ENCODE measurements around the gene ADAMTS1. TPM values are rescaled to one million over a fixed set of nuclear protein-coding genes. Genes with fewer than 3 reads are reported as not detected.

ADAMTS1 gene
- total RNA-seq, 1 donor from 2014 or later = 1.7 TPM

DNA sequence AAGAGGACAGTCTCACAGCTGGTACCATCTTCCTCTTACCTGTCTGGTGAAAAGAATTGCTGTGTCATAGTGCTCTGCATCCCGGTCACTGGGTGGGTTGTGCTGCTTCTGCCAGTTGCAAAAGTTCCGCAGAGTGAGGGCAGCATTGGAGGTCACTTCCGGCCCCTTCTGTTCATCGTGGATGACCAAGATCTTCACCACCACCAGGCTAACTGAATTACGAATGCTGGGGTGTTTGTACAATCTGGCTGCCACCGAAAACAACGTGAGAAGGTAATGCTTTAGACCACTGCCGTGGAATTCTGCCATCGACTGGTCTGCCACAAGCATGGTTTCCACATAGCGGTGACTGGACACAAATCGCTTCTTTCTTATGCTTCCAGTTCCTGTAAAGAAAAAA, 2.9 kb downstream of the ADAMTS1 start:
- Mint-ChIP-seq H3K4me3 (peak overlapping the region; percentile 84), H3K4me1 (ENCODE audit: low read depth) (peaks cover 52% of the 10 kb centered on the region), H3K27ac (no peak overlapping the region), H3K9me3 (no peaks in the 10 kb centered on the region), H3K36me3 (ENCODE audit: low read depth) (peaks cover 19% of the 10 kb centered on the region), H3K27me3 (ENCODE audit: insufficient read depth) (peaks cover 47% of the 10 kb centered on the region)
- intact Hi-C loops (cut with micrococcal nuclease) = loop anchor here (5.0 kb wide), 1 partner anchor 75 kb away; no protein-coding TSS in a partner anchor
- no peak for DNase-seq (ENCODE audit: low spot score)

DNA sequence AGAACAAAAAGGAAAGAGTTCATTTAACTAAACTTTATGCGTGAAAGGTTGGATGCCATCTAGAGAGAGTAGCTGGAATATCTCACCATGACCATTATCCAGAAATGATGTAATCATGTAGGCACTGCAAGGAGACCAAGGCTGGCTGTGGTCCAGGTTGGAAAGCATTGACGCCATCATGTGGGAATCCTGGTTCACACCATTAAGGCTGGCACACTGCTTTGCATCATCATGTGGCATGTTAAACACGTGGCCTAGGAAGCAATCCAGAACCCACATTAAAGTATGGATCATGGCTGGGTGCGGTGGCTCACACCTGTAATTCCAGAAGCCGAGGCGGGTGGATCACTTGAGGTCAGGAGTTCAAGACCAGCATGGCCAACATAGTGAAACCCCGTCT, 4.3 kb downstream of the ADAMTS1 start:
- no peak for DNase-seq (ENCODE audit: low spot score)
- Mint-ChIP-seq H3K27ac (no peak overlapping the region), H3K9me3 (no peaks in the 10 kb centered on the region), H3K4me3 (peak overlapping the region; percentile 8), H3K36me3 (ENCODE audit: low read depth) (peaks cover 20% of the 10 kb centered on the region), H3K4me1 (ENCODE audit: low read depth) (peaks cover 40% of the 10 kb centered on the region), H3K27me3 (ENCODE audit: insufficient read depth) (peaks cover 36% of the 10 kb centered on the region)
- intact Hi-C loops (cut with micrococcal nuclease) = loop anchor here (5.0 kb wide), 1 partner anchor 74 kb away; no protein-coding TSS in a partner anchor

DNA sequence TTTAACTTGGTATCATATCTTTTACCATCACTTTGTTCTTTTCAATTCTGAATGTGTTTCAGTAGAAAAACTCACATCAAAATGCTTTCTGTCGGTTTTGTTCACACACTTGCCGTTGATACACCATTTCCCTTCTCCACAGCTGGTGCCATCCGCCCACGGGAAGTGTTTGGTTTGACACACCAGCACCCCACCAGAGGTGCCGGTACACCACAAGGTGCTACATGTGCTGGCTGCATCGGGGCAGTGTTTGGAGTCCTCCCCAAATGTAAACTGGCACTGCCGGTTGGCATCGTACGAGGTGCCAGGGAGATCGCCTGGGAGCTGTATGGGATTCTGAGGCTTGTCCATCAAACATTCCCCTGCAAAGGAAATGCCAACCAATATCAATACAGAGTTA, 5.0 kb downstream of the ADAMTS1 start:
- Mint-ChIP-seq H3K9me3 (no peaks in the 10 kb centered on the region), H3K4me3 (peak overlapping the region; percentile 47), H3K27me3 (ENCODE audit: insufficient read depth) (peaks cover 31% of the 10 kb centered on the region), H3K4me1 (ENCODE audit: low read depth) (peaks cover 42% of the 10 kb centered on the region), H3K36me3 (ENCODE audit: low read depth) (peaks cover 20% of the 10 kb centered on the region), H3K27ac (peak overlapping the region; percentile 36)
- DNase-seq (ENCODE audit: low spot score) = no peak
- intact Hi-C loops (cut with micrococcal nuclease) = loop anchor here (5.0 kb wide), 1 partner anchor 73 kb away; no protein-coding TSS in a partner anchor

DNA sequence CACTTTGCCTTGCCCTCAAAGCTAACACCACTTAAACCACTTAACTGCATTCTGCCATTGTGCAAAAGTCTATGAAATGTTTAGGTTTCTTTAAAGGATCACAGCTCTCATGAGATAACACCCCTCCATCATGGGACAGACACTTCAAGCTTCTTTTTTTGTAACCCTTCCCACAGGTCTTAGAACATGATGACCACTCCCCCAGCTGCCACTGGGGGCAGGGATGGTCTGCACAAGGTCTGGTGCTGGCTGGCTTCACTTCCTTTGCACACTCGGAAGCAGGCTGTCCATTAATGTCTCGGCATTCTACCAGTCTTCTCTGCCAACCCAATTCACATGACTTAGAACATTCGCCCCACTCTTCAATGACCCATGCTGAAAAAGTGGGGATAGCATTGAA, 7.7 kb downstream of the ADAMTS1 start:
- Mint-ChIP-seq H3K27me3 (ENCODE audit: insufficient read depth) (peaks cover 17% of the 10 kb centered on the region), H3K4me3 (no peak overlapping the region), H3K36me3 (ENCODE audit: low read depth) (peaks cover 18% of the 10 kb centered on the region), H3K27ac (no peak overlapping the region), H3K4me1 (ENCODE audit: low read depth) (peaks cover 51% of the 10 kb centered on the region), H3K9me3 (no peaks in the 10 kb centered on the region)
- DNase-seq (ENCODE audit: low spot score) = no peak
- intact Hi-C loops (cut with micrococcal nuclease) = no loop called here

DNA sequence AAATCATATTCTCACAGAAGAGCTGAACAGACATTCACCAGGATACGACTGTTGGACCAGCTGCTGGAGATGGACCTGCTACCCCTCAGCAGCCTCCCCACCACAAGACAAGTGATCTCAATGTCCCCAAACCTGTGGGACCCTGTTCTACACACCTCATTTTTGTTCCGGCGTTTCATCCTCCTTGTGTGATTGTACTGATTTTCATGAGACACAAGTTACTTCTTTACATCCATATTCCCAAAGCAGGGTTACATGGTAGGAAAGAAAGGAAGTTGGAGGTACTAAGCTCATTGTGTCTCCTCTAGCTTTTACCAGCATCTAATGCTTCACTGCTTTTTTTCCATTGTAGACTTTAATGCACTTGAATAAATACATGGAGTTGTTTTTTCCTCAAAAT, 8.7 kb downstream of the ADAMTS1 start:
- H3K9me3 Mint-ChIP-seq = no peaks in the 10 kb centered on the region
- H3K27me3 Mint-ChIP-seq (ENCODE audit: insufficient read depth) = peaks cover 10% of the 10 kb centered on the region
- no peak for DNase-seq (ENCODE audit: low spot score)
- H3K36me3 Mint-ChIP-seq (ENCODE audit: low read depth) = peaks cover 17% of the 10 kb centered on the region
- H3K4me1 Mint-ChIP-seq (ENCODE audit: low read depth) = peaks cover 60% of the 10 kb centered on the region
- intact Hi-C loops (cut with micrococcal nuclease) = no loop called here
- no peak overlapping the region for H3K4me3 Mint-ChIP-seq
- no peak overlapping the region for H3K27ac Mint-ChIP-seq

DNA sequence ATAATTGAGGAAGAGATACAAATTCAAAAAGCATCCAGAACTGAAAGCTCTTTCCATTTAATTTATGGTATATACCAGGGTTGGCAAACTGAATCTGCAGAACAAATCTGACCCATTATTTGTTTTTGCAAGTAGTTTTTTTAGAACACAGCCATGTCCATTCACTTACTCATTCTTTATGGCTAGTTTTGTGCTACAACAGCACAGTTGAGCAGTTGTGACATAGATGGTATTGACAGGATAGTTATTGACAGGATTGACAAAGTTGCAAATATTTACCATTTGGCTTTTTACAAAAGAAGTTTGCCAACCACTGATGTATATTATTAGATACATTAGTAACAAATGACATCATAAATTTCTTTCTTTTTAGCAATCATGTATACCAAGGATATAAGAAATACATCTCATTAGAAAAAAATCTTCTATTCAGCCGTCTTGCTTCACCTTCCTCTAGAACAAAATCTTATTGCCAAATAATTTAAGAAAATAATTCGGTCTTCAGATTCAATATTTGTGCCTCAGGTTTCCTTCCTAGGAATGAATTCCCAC, 9.4 kb downstream of the ADAMTS1 start:
- peaks cover 62% of the 10 kb centered on the region for H3K4me1 Mint-ChIP-seq (ENCODE audit: low read depth)
- H3K36me3 Mint-ChIP-seq (ENCODE audit: low read depth) = peaks cover 17% of the 10 kb centered on the region
- H3K27me3 Mint-ChIP-seq (ENCODE audit: insufficient read depth) = peaks cover 10% of the 10 kb centered on the region
- H3K4me3 Mint-ChIP-seq = no peak overlapping the region
- DNase-seq (ENCODE audit: low spot score) = no peak
- H3K9me3 Mint-ChIP-seq = no peaks in the 10 kb centered on the region
- intact Hi-C loops (cut with micrococcal nuclease) = no loop called here
- no peak overlapping the region for H3K27ac Mint-ChIP-seq

DNA sequence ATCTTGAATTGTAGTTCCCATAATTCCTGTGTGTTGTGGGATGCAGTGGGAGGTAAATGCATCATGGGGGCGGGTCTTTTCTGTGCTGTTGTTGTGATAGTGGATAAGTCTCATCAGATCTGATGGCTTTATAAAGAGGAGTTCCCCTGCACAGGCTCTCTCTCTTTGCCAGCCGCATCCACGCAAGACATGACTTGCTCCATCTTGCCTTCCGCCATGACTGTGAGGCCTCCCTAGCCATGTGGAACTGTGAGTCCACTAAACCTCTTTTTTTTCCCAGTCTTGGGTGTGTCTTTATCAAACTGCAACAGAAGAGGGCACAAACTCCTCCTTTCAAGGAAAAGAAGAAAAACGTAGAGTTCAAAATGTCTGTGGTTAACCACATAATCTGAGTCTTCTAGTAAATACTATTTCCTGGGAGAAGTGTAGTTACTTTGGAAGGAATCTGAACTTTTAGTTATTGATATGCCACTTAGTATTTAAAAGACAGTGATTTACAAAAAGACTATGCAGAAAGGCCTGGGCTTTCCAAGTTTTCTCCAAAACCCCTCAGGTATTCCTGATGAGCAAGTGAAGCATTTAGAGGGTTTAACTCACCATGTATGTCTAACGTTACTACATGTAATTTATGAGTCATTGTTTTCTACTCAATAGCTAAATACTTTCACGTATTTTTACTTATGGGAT, 10.0 kb downstream of the ADAMTS1 start:
- no peaks in the 10 kb centered on the region for H3K9me3 Mint-ChIP-seq
- intact Hi-C loops (cut with micrococcal nuclease) = no loop called here
- peaks cover 56% of the 10 kb centered on the region for H3K4me1 Mint-ChIP-seq (ENCODE audit: low read depth)
- peak overlapping the region; percentile 20 for H3K4me3 Mint-ChIP-seq
- DNase-seq (ENCODE audit: low spot score) = no peak
- H3K27ac Mint-ChIP-seq = no peak overlapping the region
- peaks cover 13% of the 10 kb centered on the region for H3K27me3 Mint-ChIP-seq (ENCODE audit: insufficient read depth)
- peaks cover 12% of the 10 kb centered on the region for H3K36me3 Mint-ChIP-seq (ENCODE audit: low read depth)

DNA sequence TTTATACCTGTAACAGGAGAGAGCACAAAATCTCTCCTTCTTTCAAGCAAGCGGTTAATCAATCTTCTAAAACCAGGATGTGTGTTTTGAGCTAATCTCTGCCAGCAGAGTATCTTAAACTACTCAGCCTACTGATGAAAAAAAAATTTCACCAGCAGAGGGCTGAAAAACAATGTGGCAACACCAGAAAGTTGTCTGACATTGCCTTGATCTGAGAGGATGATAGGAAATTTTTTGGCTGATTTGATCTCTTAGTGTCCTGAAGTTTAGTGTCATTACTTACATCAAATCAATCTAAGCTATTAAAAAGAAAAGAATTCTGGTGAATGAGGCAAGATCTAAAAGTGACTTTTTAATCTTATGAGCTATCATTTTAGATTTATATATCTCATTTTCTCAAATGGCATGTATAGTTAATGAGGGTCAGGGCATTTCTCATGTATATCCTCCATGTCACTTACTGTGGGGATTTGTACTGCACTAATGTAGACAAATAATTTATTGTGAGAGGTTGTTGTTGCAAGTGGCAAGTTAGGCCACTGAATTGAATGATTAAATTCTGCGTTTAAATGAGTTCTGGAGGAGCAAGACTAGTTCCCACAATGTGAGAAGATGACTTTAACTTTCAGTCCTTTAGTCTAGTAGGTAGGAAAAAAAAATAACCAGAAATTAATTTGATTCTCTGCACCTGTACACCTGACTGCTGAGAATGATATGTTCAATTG, 10.9 kb downstream of the ADAMTS1 start:
- H3K27ac Mint-ChIP-seq = peak overlapping the region; percentile 31

DNA sequence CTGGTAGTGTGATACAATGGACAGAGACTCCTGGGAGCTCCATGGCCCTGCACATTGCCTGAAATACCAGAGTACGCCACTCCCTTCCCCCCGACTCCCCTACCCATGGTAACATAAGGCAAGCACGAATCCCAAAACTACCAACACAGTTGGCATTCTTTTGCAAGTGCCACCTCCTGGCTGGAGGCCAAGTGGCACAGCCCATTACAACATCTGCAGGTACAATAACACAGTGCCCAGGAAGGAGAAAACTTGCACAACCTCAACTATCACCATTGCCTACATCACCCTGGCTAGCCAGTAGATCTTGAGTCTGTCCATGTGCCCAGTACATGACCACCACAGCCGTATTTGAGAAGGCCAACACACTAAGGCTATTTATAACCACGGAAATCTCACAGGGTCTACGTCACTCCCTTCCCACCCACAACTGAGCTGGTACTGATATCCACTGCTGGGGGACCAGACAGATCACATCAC, 11.7 kb downstream of the ADAMTS1 start:
- Mint-ChIP-seq H3K4me1 (ENCODE audit: low read depth) (peaks cover 48% of the 10 kb centered on the region), H3K27ac (no peak overlapping the region), H3K27me3 (ENCODE audit: insufficient read depth) (peaks cover 6% of the 10 kb centered on the region), H3K36me3 (ENCODE audit: low read depth) (peaks cover 5% of the 10 kb centered on the region), H3K9me3 (no peaks in the 10 kb centered on the region), H3K4me3 (no peak overlapping the region)
- intact Hi-C loops (cut with micrococcal nuclease) = no loop called here
- DNase-seq (ENCODE audit: low spot score) = no peak

More for the DNA sequence above, 10.9 kb downstream of the ADAMTS1 start:
- no peak overlapping the region for H3K4me3 Mint-ChIP-seq
- intact Hi-C loops (cut with micrococcal nuclease) = no loop called here
- no peaks in the 10 kb centered on the region for H3K9me3 Mint-ChIP-seq
- H3K27me3 Mint-ChIP-seq (ENCODE audit: insufficient read depth) = peaks cover 13% of the 10 kb centered on the region
- peaks cover 48% of the 10 kb centered on the region for H3K4me1 Mint-ChIP-seq (ENCODE audit: low read depth)
- no peak for DNase-seq (ENCODE audit: low spot score)
- peaks cover 6% of the 10 kb centered on the region for H3K36me3 Mint-ChIP-seq (ENCODE audit: low read depth)

DNA sequence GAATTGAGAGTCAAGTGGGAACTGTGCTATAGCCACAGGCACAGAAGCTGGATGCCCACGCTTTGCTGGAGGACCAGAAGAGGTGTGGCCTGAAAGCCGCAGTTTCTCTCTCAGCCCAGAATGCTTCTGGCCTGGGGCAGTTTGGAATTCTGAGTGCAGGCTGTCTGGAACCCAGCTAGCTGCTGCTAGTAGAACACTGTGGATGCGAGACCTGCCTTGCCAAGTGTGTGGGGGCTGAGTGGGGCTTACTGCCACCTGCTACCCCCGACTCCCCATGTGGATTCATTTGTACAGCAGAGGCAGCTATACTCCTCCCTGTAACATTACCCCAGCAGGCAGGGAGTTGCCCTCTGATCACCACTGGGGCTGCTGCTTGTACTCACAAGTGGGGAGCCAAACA, 12.2 kb downstream of the ADAMTS1 start:
- no peak for DNase-seq (ENCODE audit: low spot score)
- Mint-ChIP-seq H3K27me3 (ENCODE audit: insufficient read depth) (peaks cover 6% of the 10 kb centered on the region), H3K36me3 (ENCODE audit: low read depth) (peaks cover 3% of the 10 kb centered on the region), H3K4me3 (no peak overlapping the region), H3K9me3 (no peaks in the 10 kb centered on the region), H3K27ac (no peak overlapping the region), H3K4me1 (ENCODE audit: low read depth) (peaks cover 48% of the 10 kb centered on the region)
- intact Hi-C loops (cut with micrococcal nuclease) = no loop called here

DNA sequence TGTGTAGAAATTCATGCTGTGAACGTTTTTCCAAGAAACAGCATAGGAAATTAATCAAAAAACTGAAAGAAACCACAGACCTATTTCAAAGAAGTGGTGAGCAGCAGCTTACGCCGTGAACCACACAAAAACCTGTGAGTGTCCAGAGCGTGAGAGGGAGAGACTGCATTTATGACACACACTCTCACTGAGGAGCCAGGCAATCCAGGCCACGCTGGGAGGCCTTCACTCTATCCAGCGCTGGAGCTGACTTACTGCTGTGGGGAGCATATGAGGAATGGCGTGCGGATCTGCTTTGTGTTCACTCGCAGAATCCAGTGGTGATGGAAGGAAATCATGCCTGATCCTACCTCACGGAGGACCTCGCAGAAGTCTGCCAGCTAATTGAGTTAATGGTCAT, 12.7 kb downstream of the ADAMTS1 start:
- H3K27me3 Mint-ChIP-seq (ENCODE audit: insufficient read depth) = peaks cover 6% of the 10 kb centered on the region
- peak overlapping the region; percentile 47 for H3K27ac Mint-ChIP-seq
- no peak for DNase-seq (ENCODE audit: low spot score)
- intact Hi-C loops (cut with micrococcal nuclease) = no loop called here
- peaks cover 3% of the 10 kb centered on the region for H3K36me3 Mint-ChIP-seq (ENCODE audit: low read depth)
- H3K9me3 Mint-ChIP-seq = no peaks in the 10 kb centered on the region
- H3K4me1 Mint-ChIP-seq (ENCODE audit: low read depth) = peaks cover 47% of the 10 kb centered on the region
- H3K4me3 Mint-ChIP-seq = no peak overlapping the region

DNA sequence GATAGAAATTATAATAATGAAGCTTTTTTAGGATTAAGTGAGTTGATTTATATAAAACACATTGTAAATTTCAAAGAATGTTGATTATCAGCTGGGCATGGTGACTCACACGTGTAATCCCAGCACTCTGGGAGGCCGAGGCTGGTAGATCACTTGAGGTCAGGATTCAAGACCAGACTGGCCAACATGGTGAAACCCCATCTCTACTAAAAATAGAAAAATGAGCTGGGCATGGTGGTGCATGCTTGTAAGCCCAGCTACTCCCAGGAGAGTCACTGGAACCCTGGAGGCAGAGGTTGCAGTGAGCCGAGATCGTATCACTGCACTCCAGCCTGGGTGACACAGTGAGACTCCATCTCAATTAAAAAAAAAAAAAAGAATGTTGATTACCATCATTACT, 18.4 kb downstream of the ADAMTS1 start:
- Mint-ChIP-seq H3K4me1 (ENCODE audit: low read depth) (peaks cover 6% of the 10 kb centered on the region), H3K9me3 (peaks cover 13% of the 10 kb centered on the region), H3K4me3 (no peak overlapping the region), H3K27me3 (ENCODE audit: insufficient read depth) (peaks cover 2% of the 10 kb centered on the region), H3K36me3 (ENCODE audit: low read depth) (peaks cover 5% of the 10 kb centered on the region), H3K27ac (no peak overlapping the region)
- no peak for DNase-seq (ENCODE audit: low spot score)
- intact Hi-C loops (cut with micrococcal nuclease) = no loop called here

DNA sequence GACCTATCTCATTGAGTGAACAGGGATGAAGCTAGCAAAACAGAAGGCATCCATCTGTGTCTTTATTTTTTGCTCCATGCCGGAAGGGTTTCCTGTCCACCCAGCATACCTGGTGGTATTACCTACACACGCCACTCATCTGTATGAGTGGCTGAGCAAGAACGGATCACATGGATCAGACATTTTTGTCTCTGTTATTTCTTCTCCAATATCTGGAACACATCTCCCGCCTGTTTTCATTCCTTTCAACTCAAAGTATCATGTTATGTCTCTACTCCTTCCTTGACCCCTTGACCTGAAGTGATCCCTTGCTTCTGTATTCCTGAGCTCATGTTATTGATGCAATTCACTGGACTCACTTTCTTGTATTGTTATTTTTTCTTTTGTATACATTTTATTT, 24.7 kb downstream of the ADAMTS1 start:
- Mint-ChIP-seq H3K27me3 (ENCODE audit: insufficient read depth) (peaks cover 2% of the 10 kb centered on the region), H3K4me1 (ENCODE audit: low read depth) (no peaks in the 10 kb centered on the region), H3K36me3 (ENCODE audit: low read depth) (peaks cover 5% of the 10 kb centered on the region), H3K9me3 (peaks cover 9% of the 10 kb centered on the region), H3K27ac (no peak overlapping the region), H3K4me3 (no peak overlapping the region)
- no peak for DNase-seq (ENCODE audit: low spot score)
- intact Hi-C loops (cut with micrococcal nuclease) = no loop called here

Data from activated T-helper 1 cell treated with anti-CD3 and anti-CD28 coated beads, Interleukin-12 subunit alpha, Interleukin-12 subunit beta, Interleukin-2, Interleukin-4 antibody, amounts not matched to agents 30 ng/mL and 10 ng/mL and 1 ng/mL, durations not matched to agents 14 hours and 24 hours and 36 hours (primary cell).